ENCODE measurements around the gene ZNF22.

- TF ChIP-seq CTCF (optimal IDR thresholded peaks at IDR 0.05 in 1 of 3, IDR thresholded peaks at IDR 0.05 in 1 of 3, conservative IDR thresholded peaks at IDR 0.05 in 1 of 3; ENCODE audit: extremely low read depth in 1 of 3, insufficient read depth in 2 of 3, low read length in 3 of 3) (no peak), EZH2 (IDR thresholded peaks at IDR 0.05; ENCODE audit: low read length) (no peak)
Observed at GRCh38 chr10:44983066-44983894, 17.4 kb upstream of the ZNF22 start.
